Measurements from ENCODE around the gene NRARP. TPM values are rescaled to one million over a fixed set of nuclear protein-coding genes. Genes with fewer than 3 reads are reported as not detected.

NRARP gene
- total RNA-seq, 2 experiments from 2014 or later = 0.96 to 1.4 TPM

DNA sequence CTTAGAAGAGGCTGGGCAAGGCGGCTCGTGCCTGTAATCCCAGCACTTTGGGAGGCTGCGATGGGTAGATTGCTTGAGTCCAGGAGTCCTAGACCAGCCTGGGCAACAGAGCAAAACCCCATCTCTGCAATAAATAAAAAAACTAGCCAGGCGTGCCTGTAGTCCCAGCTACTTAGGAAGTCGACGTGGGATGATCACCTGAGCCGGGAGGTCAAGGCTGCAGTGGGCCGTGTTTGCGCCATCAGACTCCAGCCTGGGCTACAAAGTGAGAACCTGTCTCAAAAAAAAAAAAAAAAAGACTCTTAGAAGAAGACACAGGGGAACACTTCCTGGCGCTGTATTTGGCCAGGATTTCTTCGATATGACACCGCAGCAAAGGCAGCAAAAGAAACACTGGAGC is 23.7 kb upstream of the NRARP start:
- ChIA-PET CTCF (interaction anchor here (1.2 kb wide), 1 partner anchor 24 kb away, joined by 3 read pairs; the partner anchor contains the start of gene NRARP), POLR2A (interaction anchor here (1.0 kb wide), 1 partner anchor 24 kb away, joined by 4 read pairs; the partner anchor contains the start of gene NRARP)
- Histone ChIP-seq H3K36me3 (ENCODE audit: insufficient read depth, low read length) (no peaks in the 10 kb centered on the region), H3K4me3 (ENCODE audit: low read length) (no peak overlapping the region), H3K27me3 (ENCODE audit: control insufficient read depth in 1 of 2, insufficient read depth in 2 of 2, low read length in 2 of 2) (peaks cover 8 to 17% of the 10 kb centered on the region in 2 experiments), H3K9me3 (ENCODE audit: control insufficient read depth in 1 of 2, insufficient read depth in 1 of 2, low read length in 2 of 2) (peaks cover 0 to 15% of the 10 kb centered on the region in 2 experiments), H3K4me1 (ENCODE audit: insufficient read depth, low read length) (peaks cover 12% of the 10 kb centered on the region), H3K27ac (ENCODE audit: low read depth in 1 of 2, low read length in 2 of 2) (no peak overlapping the region)
- peaks cover 8% of the 10 kb centered on the region for H3K4me1 Mint-ChIP-seq (ENCODE audit: low read depth)
- TF ChIP-seq, protein P1, sequence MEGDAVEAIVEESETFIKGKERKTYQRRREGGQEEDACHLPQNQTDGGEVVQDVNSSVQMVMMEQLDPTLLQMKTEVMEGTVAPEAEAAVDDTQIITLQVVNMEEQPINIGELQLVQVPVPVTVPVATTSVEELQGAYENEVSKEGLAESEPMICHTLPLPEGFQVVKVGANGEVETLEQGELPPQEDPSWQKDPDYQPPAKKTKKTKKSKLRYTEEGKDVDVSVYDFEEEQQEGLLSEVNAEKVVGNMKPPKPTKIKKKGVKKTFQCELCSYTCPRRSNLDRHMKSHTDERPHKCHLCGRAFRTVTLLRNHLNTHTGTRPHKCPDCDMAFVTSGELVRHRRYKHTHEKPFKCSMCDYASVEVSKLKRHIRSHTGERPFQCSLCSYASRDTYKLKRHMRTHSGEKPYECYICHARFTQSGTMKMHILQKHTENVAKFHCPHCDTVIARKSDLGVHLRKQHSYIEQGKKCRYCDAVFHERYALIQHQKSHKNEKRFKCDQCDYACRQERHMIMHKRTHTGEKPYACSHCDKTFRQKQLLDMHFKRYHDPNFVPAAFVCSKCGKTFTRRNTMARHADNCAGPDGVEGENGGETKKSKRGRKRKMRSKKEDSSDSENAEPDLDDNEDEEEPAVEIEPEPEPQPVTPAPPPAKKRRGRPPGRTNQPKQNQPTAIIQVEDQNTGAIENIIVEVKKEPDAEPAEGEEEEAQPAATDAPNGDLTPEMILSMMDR (IDR thresholded peaks at IDR 0.05) = no peak
- peaks cover 3% of the 10 kb centered on the region for H3K9me3 Mint-ChIP-seq
- no peak overlapping the region for H3K27ac Mint-ChIP-seq
- peaks cover 40% of the 10 kb centered on the region for H3K27me3 Mint-ChIP-seq
- H3K4me3 Mint-ChIP-seq = no peak overlapping the region
- no peak for ATAC-seq (ENCODE audit: poor library complexity)
- DNase-seq = no peak
- H3K36me3 Mint-ChIP-seq (ENCODE audit: low read depth) = peaks cover 5% of the 10 kb centered on the region
- intact Hi-C loops (cut with DNase I, micrococcal nuclease) = no loop called here

DNA sequence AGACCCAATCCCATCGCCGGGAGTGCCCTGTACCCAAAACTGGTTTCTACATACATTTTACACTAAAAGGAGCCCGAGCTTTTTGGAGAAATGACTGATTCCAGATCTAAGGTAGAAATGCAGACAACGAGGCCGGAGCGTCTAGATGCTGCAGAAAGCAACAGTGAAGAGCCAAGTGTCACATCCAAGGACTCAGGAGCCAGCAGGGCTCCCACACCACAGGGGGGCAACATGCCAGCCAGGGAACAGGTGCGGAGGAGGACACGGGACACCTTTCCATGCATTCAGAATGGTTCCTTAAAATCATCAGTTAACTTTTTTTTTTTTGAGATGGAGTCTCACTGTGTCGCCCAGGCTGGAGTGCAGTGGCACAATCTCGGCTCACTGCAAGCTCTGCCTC is 23.1 kb upstream of the NRARP start:
- no peak overlapping the region for H3K27ac Mint-ChIP-seq
- peaks cover 0 to 20% of the 10 kb centered on the region in 2 experiments for H3K9me3 ChIP-seq (ENCODE audit: control insufficient read depth in 1 of 2, insufficient read depth in 1 of 2, low read length in 2 of 2)
- peaks cover 19% of the 10 kb centered on the region for H3K4me1 ChIP-seq (ENCODE audit: insufficient read depth, low read length)
- H3K4me3 Mint-ChIP-seq = no peak overlapping the region
- peaks cover 3% of the 10 kb centered on the region for H3K9me3 Mint-ChIP-seq
- ATAC-seq (ENCODE audit: poor library complexity) (no peak), DNase-seq (no peak)
- peaks cover 40% of the 10 kb centered on the region for H3K27me3 Mint-ChIP-seq
- ChIA-PET CTCF (no interaction called here), POLR2A (interaction anchor here (1.0 kb wide), 1 partner anchor 23 kb away, joined by 4 read pairs; the partner anchor contains the start of gene NRARP)
- H3K36me3 ChIP-seq (ENCODE audit: insufficient read depth, low read length) = no peaks in the 10 kb centered on the region
- H3K36me3 Mint-ChIP-seq (ENCODE audit: low read depth) = peaks cover 5% of the 10 kb centered on the region
- TF ChIP-seq, protein P1 (IDR thresholded peaks at IDR 0.05) = no peak
- no peak overlapping the region for H3K27ac ChIP-seq (ENCODE audit: low read depth in 1 of 2, low read length in 2 of 2)
- peaks cover 8 to 17% of the 10 kb centered on the region in 2 experiments for H3K27me3 ChIP-seq (ENCODE audit: control insufficient read depth in 1 of 2, insufficient read depth in 2 of 2, low read length in 2 of 2)
- intact Hi-C loops (cut with DNase I, micrococcal nuclease) = no loop called here
- H3K4me3 ChIP-seq (ENCODE audit: low read length) = no peak overlapping the region
- peaks cover 8% of the 10 kb centered on the region for H3K4me1 Mint-ChIP-seq (ENCODE audit: low read depth)

DNA sequence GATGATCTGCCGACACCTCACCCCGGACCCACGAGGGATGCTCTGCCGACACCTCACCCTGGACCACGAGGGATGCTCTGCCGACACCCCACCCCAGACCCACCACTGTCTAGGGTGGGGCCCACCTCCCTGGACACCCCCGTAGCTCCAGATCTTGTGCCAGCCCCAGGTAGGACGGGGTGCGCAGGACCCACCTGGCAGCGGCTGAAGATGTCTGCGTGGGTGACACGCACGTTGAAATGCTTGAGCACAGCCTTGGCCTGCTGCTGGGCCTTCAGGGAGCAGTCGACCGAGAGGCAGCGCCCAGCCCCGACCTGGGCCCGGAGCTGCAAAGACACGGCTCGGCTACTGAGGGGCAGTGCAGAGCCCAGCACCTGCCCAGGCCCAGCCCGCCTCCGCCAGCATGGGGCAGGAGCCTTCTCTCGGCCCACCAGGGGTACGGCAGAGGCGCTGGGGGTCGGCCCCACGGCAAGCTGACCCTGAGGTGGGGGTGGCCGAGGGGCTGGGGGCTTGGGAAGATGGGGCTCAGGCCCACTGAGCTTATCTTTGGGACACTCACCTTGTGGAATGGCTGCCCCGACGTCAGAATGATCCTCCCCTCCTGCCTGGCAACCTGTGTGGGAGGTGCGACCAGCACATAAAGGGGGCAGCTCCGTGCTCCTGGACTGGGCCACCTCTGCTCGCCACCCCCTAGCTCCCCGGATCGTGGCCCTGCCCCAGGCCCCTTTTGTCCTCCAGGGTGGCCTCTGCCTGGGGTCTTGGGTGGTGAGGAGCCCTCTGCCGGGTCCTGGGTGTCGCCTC is 21.7 kb upstream of the NRARP start:
- Mint-ChIP-seq H3K27me3 (peaks cover 40% of the 10 kb centered on the region), H3K36me3 (ENCODE audit: low read depth) (peaks cover 5% of the 10 kb centered on the region), H3K27ac (no peak overlapping the region), H3K4me1 (ENCODE audit: low read depth) (peaks cover 8% of the 10 kb centered on the region), H3K9me3 (peaks cover 3% of the 10 kb centered on the region), H3K4me3 (no peak overlapping the region)
- ATAC-seq (ENCODE audit: poor library complexity) = no peak
- Histone ChIP-seq H3K9me3 (ENCODE audit: control insufficient read depth in 1 of 2, insufficient read depth in 1 of 2, low read length in 2 of 2) (peaks cover 0 to 15% of the 10 kb centered on the region in 2 experiments), H3K36me3 (ENCODE audit: insufficient read depth, low read length) (no peaks in the 10 kb centered on the region), H3K27ac (ENCODE audit: low read depth in 1 of 2, low read length in 2 of 2) (no peak overlapping the region), H3K27me3 (ENCODE audit: control insufficient read depth in 1 of 2, insufficient read depth in 2 of 2, low read length in 2 of 2) (peaks cover 8 to 17% of the 10 kb centered on the region in 2 experiments), H3K4me3 (ENCODE audit: low read length) (no peak overlapping the region), H3K4me1 (ENCODE audit: insufficient read depth, low read length) (peaks cover 23% of the 10 kb centered on the region)
- TF ChIP-seq, protein P1 (IDR thresholded peaks at IDR 0.05) = no peak
- POLR2A ChIA-PET = no interaction called here
- DNase-seq = peak in 1 of 14 experiments; percentile 23
- intact Hi-C loops (cut with DNase I, micrococcal nuclease) = no loop called here
- CTCF ChIA-PET = no interaction called here
